ENCODE data around the gene BCL2L11. TPM values are rescaled to one million over a fixed set of nuclear protein-coding genes. Genes with fewer than 3 reads are reported as not detected.

The BCL2L11 gene
- total and polyA plus RNA-seq, 9 of the 15 experiments (the other 6 are each of a cell fraction or from before 2014, with no cell fraction given) = 2.2 to 18.8 (median 5.0) TPM

- H3K36me3 ChIP-seq (ENCODE audit: control insufficient read depth, insufficient read depth, low read length) = peaks cover 63% of the 10 kb centered on the region; the same call in 2 of the 3 replicates
- in situ Hi-C loops (cut with MboI) (no loop called here), intact Hi-C loops (cut with micrococcal nuclease) (no loop called here)
- ChIA-PET CTCF (ENCODE audit: low intra/inter-chr PET ratio) (no interaction called here), POLR2A (interaction anchor here (0.6 to 2.0 kb wide), 2 partner anchors 24 to 94 kb away, joined by 3 to 6 read pairs; no protein-coding TSS in a partner anchor)
- no peak overlapping the region for H3K4me2 ChIP-seq (ENCODE audit: insufficient read depth, low read length)
- H3K9me3 ChIP-seq (replicated peaks; ENCODE audit: control insufficient read depth, insufficient read depth, low read depth, low read length) = no peaks in the 10 kb centered on the region
- peaks cover 0 to 12% of the 10 kb centered on the region in 2 experiments; a peak in 4 of 5 replicates for H3K4me1 ChIP-seq (replicated peaks in 1 of 2; ENCODE audit: control insufficient read depth in 2 of 2, insufficient read depth in 2 of 2, low read length in 2 of 2)
- H2AFZ ChIP-seq (ENCODE audit: low read depth, low read length) = no peak overlapping the region
- BruUV-seq (replicated peaks) = no TSS peak
- H3K4me3 ChIP-seq = no peak overlapping the region
- TF ChIP-seq HMG20B (CRISPR knock-in tag; IDR thresholded peaks at IDR 0.05) (no peak), ZZZ3 (IDR thresholded peaks at IDR 0.05) (no peak), TBP (optimal IDR thresholded peaks at IDR 0.05; ENCODE audit: low read depth, low read length) (no peak), GTF3C2 (IDR thresholded peaks at IDR 0.05; ENCODE audit: borderline replicate concordance, extremely low read depth, insufficient read length) (no peak), HOMEZ (CRISPR knock-in tag; IDR thresholded peaks at IDR 0.05) (no peak), RBM39 (optimal IDR thresholded peaks at IDR 0.05; ENCODE audit: low read depth, low read length) (no peak), ZNF583 (CRISPR knock-in tag; IDR thresholded peaks at IDR 0.05) (no peak), GABPB2 (CRISPR knock-in tag; conservative IDR thresholded peaks at IDR 0.05) (no peak), RUNX1 (IDR thresholded peaks at IDR 0.05; ENCODE audit: low read depth) (no peak), SAFB2 (IDR thresholded peaks at IDR 0.05; ENCODE audit: borderline replicate concordance, low read depth, low read length, severe bottlenecking) (no peak), BCL6 (CRISPR knock-in tag; IDR thresholded peaks at IDR 0.05) (no peak)
- H3K27ac ChIP-seq (ENCODE audit: extremely low read depth, low read depth, low read length) = no peak overlapping the region
- no peaks in the 10 kb centered on the region for H3K9me1 ChIP-seq (ENCODE audit: control insufficient read depth, insufficient read depth, low read length)
- FAIRE-seq = no peak
- no peak for ATAC-seq
- DNase-seq (ENCODE audit: extremely low read depth in 1 of 4, low spot score in 3 of 4) = no peak
- peaks cover 26% of the 10 kb centered on the region; the same call in 2 of the 3 replicates for H3K79me2 ChIP-seq (ENCODE audit: control insufficient read depth, insufficient read depth, low read length)
- H4K20me1 ChIP-seq (replicated peaks; ENCODE audit: control insufficient read depth, insufficient read depth, low read length) = no peaks in the 10 kb centered on the region; the same call in 1 of the 2 replicates
- H3K9ac ChIP-seq (ENCODE audit: insufficient read depth in 1 of 2, low read depth in 2 of 2, low read length in 2 of 2) = no peak overlapping the region
- 69% methylated on average over 1 of the region's 1 CpG for WGBS (ENCODE audit: insufficient coverage, low coverage, missing lambda C conversion rate)
- H3K27me3 ChIP-seq (ENCODE audit: control insufficient read depth in 2 of 2, insufficient read depth in 2 of 2, low read length in 2 of 2) = no peaks in the 10 kb centered on the region
Measured at GRCh38 chr2:111143843-111144198, 23.1 kb downstream of the BCL2L11 start.
